HG03571 (cell line): ENCODE data around the gene DESI1.
"Not testable (repeated sequence)": the region's sequence is repeated elsewhere in the genome, so short reads cannot be mapped to it uniquely, and the experiment has no call there.

ENCODE experiments used
- ATAC-seq: cut with Tn5 transposase; IDR thresholded peaks from one replicate; pipeline ENCODE4 v1.9.1; 2021; ENCODE audit not compliant: unreplicated experiment

DESI1 gene

GRCh38 chr22:41636467-41636866 is 15.6 kb upstream of the DESI1 start:
- no peak for ATAC-seq

- not testable (repeated sequence) for ATAC-seq
Measured at GRCh38 chr22:41634610-41635009, 13.8 kb upstream of the DESI1 start.

GRCh38 chr22:41631615-41632014 is 10.8 kb upstream of the DESI1 start:
- not testable (repeated sequence) for ATAC-seq

- ATAC-seq: not testable (repeated sequence)
Measured at GRCh38 chr22:41631115-41631514, 10.3 kb upstream of the DESI1 start.

GRCh38 chr22:41625577-41625976 is 4.7 kb upstream of the DESI1 start:
- no peak for ATAC-seq

GRCh38 chr22:41621911-41622179 is 1.0 kb upstream of the DESI1 start:
- no peak for ATAC-seq

- peak; percentile 63 for ATAC-seq
Measured at GRCh38 chr22:41621099-41621910, 462 bp upstream of the DESI1 start, which contains the start of gene XRCC6. XRCC6 (plus strand) TSS chr22:41621295; CDS start chr22:41622005, 710 bp downstream.

- ATAC-seq: no peak
Measured at GRCh38 chr22:41619979-41620588, 759 bp downstream of the DESI1 start.

GRCh38 chr22:41613456-41613855 is 7.4 kb downstream of the DESI1 start:
- ATAC-seq: no peak

- ATAC-seq: no peak
Measured at GRCh38 chr22:41612603-41613306, 8.1 kb downstream of the DESI1 start.

- ATAC-seq: no peak
Measured at GRCh38 chr22:41608386-41608785, 12.5 kb downstream of the DESI1 start.

GRCh38 chr22:41603873-41604332 is 16.9 kb downstream of the DESI1 start:
- peak; percentile 71 for ATAC-seq

- no peak for ATAC-seq
Measured at GRCh38 chr22:41600976-41601375, 19.9 kb downstream of the DESI1 start.

- ATAC-seq: no peak
Measured at GRCh38 chr22:41598891-41599635, 21.8 kb downstream of the DESI1 start.

GRCh38 chr22:41598081-41598480 is 22.8 kb downstream of the DESI1 start:
- ATAC-seq: no peak

- no peak for ATAC-seq
Measured at GRCh38 chr22:41597635-41597953, 23.2 kb downstream of the DESI1 start.

GRCh38 chr22:41596776-41597634 is 23.8 kb downstream of the DESI1 start:
- no peak for ATAC-seq

GRCh38 chr22:41595703-41596102 is 25.1 kb downstream of the DESI1 start:
- no peak for ATAC-seq

- ATAC-seq: not testable (repeated sequence)
Measured at GRCh38 chr22:41593336-41593960, 27.4 kb downstream of the DESI1 start.
